Nephron progenitor cell (in vitro differentiated cells): ENCODE data around the gene SEZ6L.
A peak's percentile ranks its signal among the peaks of the same experiment; 100 is the strongest.

Experiments
- DNase-seq: peaks from one replicate; pipeline ENCODE4 v3.0.0; 2021
- H3K27ac Mint-ChIP-seq: 2 replicates; pipeline ENCODE4 v1.8.0; 2021; ENCODE audit warnings: mild to moderate bottlenecking, moderate library complexity, mixed read lengths
- H3K27me3 Mint-ChIP-seq: 2 replicates; pipeline ENCODE4 v1.8.0; 2021; ENCODE audit warnings: mild to moderate bottlenecking, low read depth, mixed read lengths; ENCODE audit not compliant: poor library complexity
- H3K36me3 Mint-ChIP-seq: 2 replicates; pipeline ENCODE4 v1.8.0; 2021; ENCODE audit warnings: low read depth, mixed read lengths
- H3K4me1 Mint-ChIP-seq: 2 replicates; pipeline ENCODE4 v1.8.0; 2021; ENCODE audit warnings: mixed read lengths
- H3K4me3 Mint-ChIP-seq: 2 replicates; pipeline ENCODE4 v1.8.0; 2021; ENCODE audit warnings: mild to moderate bottlenecking, moderate library complexity, mixed read lengths
- H3K9me3 Mint-ChIP-seq: 2 replicates; pipeline ENCODE4 v1.8.0; 2021; ENCODE audit warnings: mild to moderate bottlenecking, moderate library complexity, mixed read lengths
- TF ChIP-seq, protein P1 (sequence below): fragments of 200-600 bp; sonication (generic); IDR thresholded peaks from 2 replicates; pipeline ENCODE4 v1.5.0; 2021; ENCODE audit warnings: antibody characterized with exemption

Gene SEZ6L

DNA sequence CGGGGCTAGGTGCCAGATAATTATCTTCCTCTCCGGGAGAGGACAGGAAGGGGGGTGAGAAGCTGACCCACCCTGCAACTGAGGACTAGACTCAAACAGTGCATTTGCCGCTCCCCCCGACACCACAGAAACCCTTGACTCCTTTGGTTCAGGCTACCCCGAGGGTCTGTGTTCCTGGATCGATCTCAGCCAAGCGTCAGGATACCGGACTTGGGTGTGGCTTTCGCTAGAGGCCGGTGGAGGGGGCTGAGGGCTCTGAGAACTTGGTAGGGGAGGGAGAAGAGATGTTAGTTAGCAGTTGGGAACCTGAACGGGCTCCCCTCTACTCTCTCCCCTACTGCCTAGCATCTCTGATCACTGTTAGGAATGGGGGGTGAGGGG is 840 bp downstream of the SEZ6L start:
- peaks cover 74% of the 10 kb centered on the region for H3K27me3 Mint-ChIP-seq
- DNase-seq = peak; percentile 4
- peaks cover 19% of the 10 kb centered on the region for H3K4me1 Mint-ChIP-seq
- no peaks in the 10 kb centered on the region for H3K9me3 Mint-ChIP-seq
- H3K4me3 Mint-ChIP-seq = peak overlapping the region; percentile 71
- H3K27ac Mint-ChIP-seq = no peak overlapping the region
- no peaks in the 10 kb centered on the region for H3K36me3 Mint-ChIP-seq
- TF ChIP-seq, protein P1, sequence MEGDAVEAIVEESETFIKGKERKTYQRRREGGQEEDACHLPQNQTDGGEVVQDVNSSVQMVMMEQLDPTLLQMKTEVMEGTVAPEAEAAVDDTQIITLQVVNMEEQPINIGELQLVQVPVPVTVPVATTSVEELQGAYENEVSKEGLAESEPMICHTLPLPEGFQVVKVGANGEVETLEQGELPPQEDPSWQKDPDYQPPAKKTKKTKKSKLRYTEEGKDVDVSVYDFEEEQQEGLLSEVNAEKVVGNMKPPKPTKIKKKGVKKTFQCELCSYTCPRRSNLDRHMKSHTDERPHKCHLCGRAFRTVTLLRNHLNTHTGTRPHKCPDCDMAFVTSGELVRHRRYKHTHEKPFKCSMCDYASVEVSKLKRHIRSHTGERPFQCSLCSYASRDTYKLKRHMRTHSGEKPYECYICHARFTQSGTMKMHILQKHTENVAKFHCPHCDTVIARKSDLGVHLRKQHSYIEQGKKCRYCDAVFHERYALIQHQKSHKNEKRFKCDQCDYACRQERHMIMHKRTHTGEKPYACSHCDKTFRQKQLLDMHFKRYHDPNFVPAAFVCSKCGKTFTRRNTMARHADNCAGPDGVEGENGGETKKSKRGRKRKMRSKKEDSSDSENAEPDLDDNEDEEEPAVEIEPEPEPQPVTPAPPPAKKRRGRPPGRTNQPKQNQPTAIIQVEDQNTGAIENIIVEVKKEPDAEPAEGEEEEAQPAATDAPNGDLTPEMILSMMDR = no peak

- peak; percentile 88 for DNase-seq
- no peak overlapping the region for H3K27ac Mint-ChIP-seq
- H3K27me3 Mint-ChIP-seq = peaks cover 66% of the 10 kb centered on the region
- H3K36me3 Mint-ChIP-seq = no peaks in the 10 kb centered on the region
- H3K4me3 Mint-ChIP-seq = peak overlapping the region; percentile 71
- H3K4me1 Mint-ChIP-seq = peaks cover 19% of the 10 kb centered on the region
- TF ChIP-seq, protein P1 = peak; percentile 37
- no peaks in the 10 kb centered on the region for H3K9me3 Mint-ChIP-seq
Observed at GRCh38 chr22:26170795-26171580, 1.7 kb downstream of the SEZ6L start.

DNA sequence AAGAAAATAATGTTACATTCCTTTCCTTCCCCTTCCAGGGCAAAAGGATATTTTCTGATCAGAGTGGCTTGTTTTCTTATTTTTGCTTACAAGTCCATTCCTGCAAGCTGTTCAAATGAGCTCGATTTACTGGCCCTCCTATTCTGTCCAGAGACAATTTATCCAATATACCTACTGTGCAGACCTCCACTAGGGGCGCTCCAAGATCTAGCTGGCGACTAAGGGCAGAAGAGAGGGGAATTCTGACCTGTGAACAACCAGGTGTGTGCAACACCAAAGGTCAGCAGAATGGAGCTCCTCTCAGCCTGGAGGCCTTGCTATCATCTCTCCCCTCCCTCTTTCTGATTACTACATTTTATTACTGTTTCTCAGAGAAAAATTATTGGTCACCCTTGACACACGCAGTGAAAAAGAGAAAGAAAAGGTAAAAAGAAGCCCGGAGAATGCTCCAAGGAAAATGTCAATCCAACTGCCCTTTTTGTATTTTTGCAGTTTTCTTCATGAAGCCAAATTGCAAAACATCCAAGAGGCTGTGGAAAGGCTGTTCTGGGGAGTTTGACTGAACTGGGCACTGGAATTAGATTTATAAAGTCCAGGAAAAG is 3.2 kb downstream of the SEZ6L start:
- Mint-ChIP-seq H3K4me1 (peaks cover 19% of the 10 kb centered on the region), H3K4me3 (no peak overlapping the region), H3K36me3 (no peaks in the 10 kb centered on the region), H3K27me3 (peaks cover 60% of the 10 kb centered on the region), H3K27ac (no peak overlapping the region), H3K9me3 (no peaks in the 10 kb centered on the region)
- TF ChIP-seq, protein P1 = peak; percentile 80
- peak; percentile 71 for DNase-seq

GRCh38 chr22:26174280-26174679 is 5.0 kb downstream of the SEZ6L start:
- H3K27ac Mint-ChIP-seq = no peak overlapping the region
- DNase-seq = peak; percentile 31
- H3K4me3 Mint-ChIP-seq = no peak overlapping the region
- no peaks in the 10 kb centered on the region for H3K36me3 Mint-ChIP-seq
- H3K27me3 Mint-ChIP-seq = peaks cover 46% of the 10 kb centered on the region
- peaks cover 9% of the 10 kb centered on the region for H3K4me1 Mint-ChIP-seq
- no peaks in the 10 kb centered on the region for H3K9me3 Mint-ChIP-seq
- TF ChIP-seq, protein P1 = peak; percentile 31

- H3K36me3 Mint-ChIP-seq = no peaks in the 10 kb centered on the region
- peaks cover 6% of the 10 kb centered on the region for H3K4me1 Mint-ChIP-seq
- H3K9me3 Mint-ChIP-seq = no peaks in the 10 kb centered on the region
- TF ChIP-seq, protein P1 = no peak
- no peaks in the 10 kb centered on the region for H3K27me3 Mint-ChIP-seq
- H3K4me3 Mint-ChIP-seq = no peak overlapping the region
- DNase-seq = no peak
- no peak overlapping the region for H3K27ac Mint-ChIP-seq
Observed at GRCh38 chr22:26182723-26183122, 13.5 kb downstream of the SEZ6L start.
